A549 (cell line): ENCODE measurements around the gene LEUTX. TPM values are rescaled to one million over a fixed set of nuclear protein-coding genes. Genes with fewer than 3 reads are reported as not detected.

Experiments
- ATAC-seq, 2 experiments: fragments of 200-7000 bp in 1 of 2; fragments of >200 bp in 1 of 2; cut with Nextera tagmentation in 1 of 2; cut with Tn5 transposase in 1 of 2; 3 replicates each; pipeline versions ENCODE4 v1.8.0 to v1.9.1; 2018 to 2020; ENCODE audit warnings: mild to moderate bottlenecking in 1 of 2, moderate library complexity in 1 of 2
- CTCF ChIA-PET: fragments of 300-600 bp; sonication (Branson Sonifier 250); formaldehyde crosslinking; extraction: SDS; loops from one replicate; lab custom pipeline; 2021; ENCODE audit warnings: antibody characterized with exemption, inconsistent platforms; lab: Yijun Ruan, JAX
- POLR2A ChIA-PET: fragments of 350-600 bp; formaldehyde crosslinking; extraction: SDS; loops from one replicate; lab custom pipeline; 2021; ENCODE audit warnings: antibody characterized with exemption, inconsistent platforms; lab: Yijun Ruan, JAX
- DNase-seq, 2 experiments: peaks; one replicate each; pipeline versions ENCODE4 v3.0.0 to v3.0.0-alpha.2; 2011 to 2016; ENCODE audit warnings: low read depth in 1 of 2, low spot score in 1 of 2
- FAIRE-seq: peaks from 2 replicates; lab custom pipeline; 2011; peaks lifted over from hg19 to GRCh38; lab: Jason Lieb, UNC
- H3K27ac ChIP-seq, 2 experiments: fragments of >200 bp; sonication (Bioruptor Twin); formaldehyde crosslinking; 3 replicates each; pipeline ENCODE4 v1.5.1; 2016 to 2017
- H3K4me1 ChIP-seq: fragments of >200 bp; sonication (Bioruptor Twin); formaldehyde crosslinking; 3 replicates; pipeline ENCODE4 v1.6.1; 2016
- H3K4me2 ChIP-seq: fragments of >200 bp; sonication (Bioruptor Twin); formaldehyde crosslinking; 3 replicates; pipeline ENCODE4 v1.6.1; 2016
- H3K4me3 ChIP-seq: fragments of >200 bp; sonication (Bioruptor Twin); formaldehyde crosslinking; 3 replicates; pipeline ENCODE4 v1.5.1; 2016
- H3K9me3 ChIP-seq: fragments of >200 bp; sonication (Bioruptor Twin); formaldehyde crosslinking; 3 replicates; pipeline ENCODE4 v1.6.1; 2016
- CEBPB ChIP-seq, 2 experiments: fragments of >200 bp in 1 of 2; sonication (Bioruptor Twin) in 1 of 2; formaldehyde crosslinking in 1 of 2; IDR thresholded peaks; 2 replicates each; pipeline ENCODE4 v1.6.1; 2012 to 2016
- EHF ChIP-seq: fragments of 250-450 bp; sonication (Bioruptor Pico); IDR thresholded peaks from 2 replicates; pipeline ENCODE4 v1.5.0; 2020; ENCODE audit warnings: mild to moderate bottlenecking
- EP300 ChIP-seq, 2 experiments: fragments of >200 bp; sonication (Bioruptor Twin); formaldehyde crosslinking; IDR thresholded peaks; 2 replicates in 1 of 2; 3 replicates in 1 of 2; pipeline ENCODE4 v1.6.1; 2016 to 2017
- ESRRA ChIP-seq: fragments of 150-350 bp; IDR thresholded peaks from 2 replicates; pipeline ENCODE4 v1.6.1; 2014; ENCODE audit warnings: mild to moderate bottlenecking, low read length, borderline replicate concordance
- GATA3 ChIP-seq: IDR thresholded peaks from 2 replicates; pipeline ENCODE4 v1.6.1; 2012; ENCODE audit warnings: borderline replicate concordance
- HOXA7 ChIP-seq: fragments of 250-450 bp; sonication (Bioruptor Pico); IDR thresholded peaks from 2 replicates; pipeline ENCODE4 v1.5.0; 2020; ENCODE audit warnings: mild to moderate bottlenecking, moderate library complexity
- HOXB13 ChIP-seq: fragments of 250-450 bp; sonication (Bioruptor Pico); IDR thresholded peaks from 2 replicates; pipeline ENCODE4 v1.5.0; 2020; ENCODE audit warnings: low read depth, mild to moderate bottlenecking, moderate library complexity
- JUNB ChIP-seq: fragments of >200 bp; sonication (Bioruptor Twin); formaldehyde crosslinking; IDR thresholded peaks from 2 replicates; pipeline ENCODE4 v1.6.1; 2016
- KDM1A ChIP-seq: fragments of 200-600 bp; sonication (generic); IDR thresholded peaks from 2 replicates; pipeline ENCODE4 v1.6.1; 2016; ENCODE audit warnings: low read depth, mild to moderate bottlenecking
- MAFK ChIP-seq: fragments of 450-650 bp; IDR thresholded peaks from 2 replicates; pipeline ENCODE4 v1.6.1; 2014; ENCODE audit not compliant: partially characterized antibody
- MYC ChIP-seq: IDR thresholded peaks from 2 replicates; pipeline ENCODE4 v1.6.1; 2012; ENCODE audit warnings: mild to moderate bottlenecking, inconsistent platforms, low read length, improper control_type of control experiment, borderline replicate concordance
- NPAS2 ChIP-seq: fragments of 250-450 bp; sonication (Bioruptor Pico); IDR thresholded peaks from 2 replicates; pipeline ENCODE4 v1.8.0; 2022; ENCODE audit warnings: mild to moderate bottlenecking, moderate library complexity, borderline replicate concordance
- NR3C1 ChIP-seq: fragments of >200 bp; sonication (Bioruptor Twin); formaldehyde crosslinking; IDR thresholded peaks from 3 replicates; pipeline ENCODE4 v1.6.1; 2017
- PHF8 ChIP-seq: fragments of 200-600 bp; sonication (generic); IDR thresholded peaks from 2 replicates; pipeline ENCODE4 v1.6.1; 2016; ENCODE audit warnings: low read depth, mild to moderate bottlenecking, antibody characterized with exemption, moderate library complexity, borderline replicate concordance
- POLR2AphosphoS2 ChIP-seq: conservative IDR thresholded peaks from 2 replicates; pipeline ENCODE4 v1.6.1; 2012; ENCODE audit warnings: low read length, improper control_type of control experiment, inconsistent platforms
- RAD21 ChIP-seq, 2 experiments: fragments of >200 bp in 1 of 2; sonication (Bioruptor Twin) in 1 of 2; formaldehyde crosslinking in 1 of 2; IDR thresholded peaks in 1 of 2; conservative IDR thresholded peaks in 1 of 2; 2 replicates in 1 of 2; 3 replicates in 1 of 2; pipeline ENCODE4 v1.6.1; 2012 to 2018; ENCODE audit warnings: inconsistent platforms in 1 of 2
- RCOR1 ChIP-seq: fragments of 150-350 bp; IDR thresholded peaks from 2 replicates; pipeline ENCODE4 v1.6.1; 2014; ENCODE audit warnings: antibody characterized with exemption, low read length, low read depth
- RFX5 ChIP-seq: fragments of 450-650 bp; IDR thresholded peaks from 2 replicates; pipeline ENCODE4 v1.7.1; 2014; ENCODE audit warnings: antibody characterized with exemption, mild to moderate bottlenecking, moderate library complexity
- RNF2 ChIP-seq: fragments of 200-600 bp; sonication (generic); IDR thresholded peaks from 2 replicates; pipeline ENCODE4 v1.6.1; 2016; ENCODE audit warnings: low read depth, mild to moderate bottlenecking, antibody characterized with exemption, moderate library complexity, borderline replicate concordance
- SMC3 ChIP-seq: fragments of >200 bp; sonication (Bioruptor Twin); formaldehyde crosslinking; IDR thresholded peaks from 3 replicates; pipeline ENCODE4 v1.6.1; 2018; ENCODE audit warnings: inconsistent platforms
- SREBF2 ChIP-seq: fragments of 450-650 bp; IDR thresholded peaks from 2 replicates; pipeline ENCODE4 v1.6.1; 2014; ENCODE audit warnings: mild to moderate bottlenecking, moderate library complexity
- TFCP2L1 ChIP-seq: fragments of 250-450 bp; sonication (Bioruptor Pico); IDR thresholded peaks from 2 replicates; pipeline ENCODE4 v1.5.0; 2021; ENCODE audit warnings: mild to moderate bottlenecking
- TP53 ChIP-seq: fragments of 250-450 bp; sonication (Bioruptor Pico); IDR thresholded peaks from 2 replicates; pipeline ENCODE4 v1.5.0; 2021; ENCODE audit warnings: mild to moderate bottlenecking, moderate library complexity
- WGBS: methylation state at CpG from one replicate; pipeline ENCODE4 v1.1.6; 2017; ENCODE audit errors: missing lambda C conversion rate; 5-methylcytosine and 5-hydroxymethylcytosine counted together
- polyA plus RNA-seq, 4 experiments: library from polyadenylated mRNA; depleted of rRNA in 3 of 4; stranded (reverse); fragments of >200 nt; fragmentation: RNase III in 1 of 4; extraction: RNeasy Plus Mini Kit Qiagen cat#74134 plus additional on column Dnase treatment in 1 of 4; gene quantifications; 2 replicates in 3 of 4; 3 replicates in 1 of 4; pipeline ENCODE4 v1.2.3, GENCODE V29; 2011 to 2017
- TF ChIP-seq, protein P1 (sequence below): fragments of 250-450 bp; sonication (Bioruptor Pico); IDR thresholded peaks from 2 replicates; pipeline ENCODE4 v1.5.0; 2021; ENCODE audit warnings: mild to moderate bottlenecking, moderate library complexity, borderline replicate concordance
- TF ChIP-seq, protein P2 (sequence below): fragments of 200-600 bp; sonication (generic); IDR thresholded peaks from 2 replicates; pipeline ENCODE4 v1.6.1; 2016; ENCODE audit warnings: antibody characterized with exemption, mild to moderate bottlenecking, moderate library complexity
- TF ChIP-seq, protein P3 (sequence below): fragments of 250-450 bp; sonication (Bioruptor Pico); IDR thresholded peaks from 2 replicates; pipeline ENCODE4 v1.5.0; 2020; ENCODE audit warnings: low read depth, mild to moderate bottlenecking, moderate library complexity
- TF ChIP-seq, protein P4 (sequence below): IDR thresholded peaks from 2 replicates; pipeline ENCODE4 v1.6.1; 2012; ENCODE audit warnings: low read depth, borderline replicate concordance
- TF ChIP-seq, protein P5 (sequence below): IDR thresholded peaks from 2 replicates; pipeline ENCODE4 v1.6.1; 2012

LEUTX gene
- polyA plus RNA-seq, 2 of the 4 experiments (the other 2 are of a cell fraction), result not detected

DNA sequence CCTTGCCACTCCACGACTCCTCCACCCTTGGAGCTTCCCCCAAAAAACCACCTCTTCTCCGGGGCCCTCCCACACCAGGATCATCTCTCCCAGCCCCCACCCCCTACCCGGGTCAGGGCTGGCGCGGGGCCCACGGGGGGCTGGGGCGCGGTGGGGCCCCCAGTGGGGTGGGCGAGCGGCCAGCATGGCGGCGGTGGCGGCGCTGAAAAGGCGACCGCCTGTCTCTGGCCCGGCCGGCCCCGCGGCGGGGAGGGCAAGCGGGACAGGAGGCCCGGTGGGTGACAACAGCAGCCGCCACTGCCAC, 54.5 kb downstream of the LEUTX start:
- 15% methylated on average over 9 of the region's 24 CpGs for WGBS
- ATAC-seq, result peak in 1 of 2 experiments; percentile 8; a peak in 2 of 6 replicates
- CTCF ChIA-PET, result interaction anchor here (0.9 to 2.1 kb wide), 7 partner anchors 10 to 137 kb away, joined by 3 to 42 read pairs (median 7); partner anchors contain the start of genes FBL and PSMC4
- Histone ChIP-seq H3K27ac (peak overlapping the region; percentile 81 to 87), H3K4me1 (peaks cover 17% of the 10 kb centered on the region), H3K4me3 (peak overlapping the region; percentile 73), H3K4me2 (peak overlapping the region; percentile 88), H3K9me3 (no peaks in the 10 kb centered on the region)
- POLR2A ChIA-PET, result interaction anchor here (0.5 to 1.7 kb wide), 14 partner anchors 9 to 738 kb away, joined by 3 to 97 read pairs (median 5); partner anchors contain the start of genes C19orf47, FBL, PLD3 and PSMC4
- DNase-seq, result no peak
- FAIRE-seq, result no peak
- TF ChIP-seq MAFK (no peak), ESRRA (no peak), NPAS2 (CRISPR knock-in tag) (no peak), NR3C1 (no peak), RAD21 (conservative IDR thresholded peaks at IDR 0.05 in 1 of 2, IDR thresholded peaks at IDR 0.05 in 1 of 2) (no peak), MYC (no peak), JUNB (no peak), CEBPB (IDR thresholded peaks at IDR 0.05) (no peak), HOXB13 (CRISPR knock-in tag) (no peak), SREBF2 (no peak), EHF (CRISPR knock-in tag) (no peak), SMC3 (no peak), EP300 (IDR thresholded peaks at IDR 0.05) (no peak), GATA3 (no peak), RCOR1 (no peak), PHF8 (no peak), RNF2 (no peak), KDM1A (no peak)
- TF ChIP-seq, protein P1, sequence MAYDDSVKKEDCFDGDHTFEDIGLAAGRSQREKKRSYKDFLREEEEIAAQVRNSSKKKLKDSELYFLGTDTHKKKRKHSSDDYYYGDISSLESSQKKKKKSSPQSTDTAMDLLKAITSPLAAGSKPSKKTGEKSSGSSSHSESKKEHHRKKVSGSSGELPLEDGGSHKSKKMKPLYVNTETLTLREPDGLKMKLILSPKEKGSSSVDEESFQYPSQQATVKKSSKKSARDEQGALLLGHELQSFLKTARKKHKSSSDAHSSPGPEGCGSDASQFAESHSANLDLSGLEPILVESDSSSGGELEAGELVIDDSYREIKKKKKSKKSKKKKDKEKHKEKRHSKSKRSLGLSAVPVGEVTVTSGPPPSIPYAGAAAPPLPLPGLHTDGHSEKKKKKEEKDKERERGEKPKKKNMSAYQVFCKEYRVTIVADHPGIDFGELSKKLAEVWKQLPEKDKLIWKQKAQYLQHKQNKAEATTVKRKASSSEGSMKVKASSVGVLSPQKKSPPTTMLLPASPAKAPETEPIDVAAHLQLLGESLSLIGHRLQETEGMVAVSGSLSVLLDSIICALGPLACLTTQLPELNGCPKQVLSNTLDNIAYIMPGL (CRISPR knock-in tag), result no peak
- TF ChIP-seq, protein P2, sequence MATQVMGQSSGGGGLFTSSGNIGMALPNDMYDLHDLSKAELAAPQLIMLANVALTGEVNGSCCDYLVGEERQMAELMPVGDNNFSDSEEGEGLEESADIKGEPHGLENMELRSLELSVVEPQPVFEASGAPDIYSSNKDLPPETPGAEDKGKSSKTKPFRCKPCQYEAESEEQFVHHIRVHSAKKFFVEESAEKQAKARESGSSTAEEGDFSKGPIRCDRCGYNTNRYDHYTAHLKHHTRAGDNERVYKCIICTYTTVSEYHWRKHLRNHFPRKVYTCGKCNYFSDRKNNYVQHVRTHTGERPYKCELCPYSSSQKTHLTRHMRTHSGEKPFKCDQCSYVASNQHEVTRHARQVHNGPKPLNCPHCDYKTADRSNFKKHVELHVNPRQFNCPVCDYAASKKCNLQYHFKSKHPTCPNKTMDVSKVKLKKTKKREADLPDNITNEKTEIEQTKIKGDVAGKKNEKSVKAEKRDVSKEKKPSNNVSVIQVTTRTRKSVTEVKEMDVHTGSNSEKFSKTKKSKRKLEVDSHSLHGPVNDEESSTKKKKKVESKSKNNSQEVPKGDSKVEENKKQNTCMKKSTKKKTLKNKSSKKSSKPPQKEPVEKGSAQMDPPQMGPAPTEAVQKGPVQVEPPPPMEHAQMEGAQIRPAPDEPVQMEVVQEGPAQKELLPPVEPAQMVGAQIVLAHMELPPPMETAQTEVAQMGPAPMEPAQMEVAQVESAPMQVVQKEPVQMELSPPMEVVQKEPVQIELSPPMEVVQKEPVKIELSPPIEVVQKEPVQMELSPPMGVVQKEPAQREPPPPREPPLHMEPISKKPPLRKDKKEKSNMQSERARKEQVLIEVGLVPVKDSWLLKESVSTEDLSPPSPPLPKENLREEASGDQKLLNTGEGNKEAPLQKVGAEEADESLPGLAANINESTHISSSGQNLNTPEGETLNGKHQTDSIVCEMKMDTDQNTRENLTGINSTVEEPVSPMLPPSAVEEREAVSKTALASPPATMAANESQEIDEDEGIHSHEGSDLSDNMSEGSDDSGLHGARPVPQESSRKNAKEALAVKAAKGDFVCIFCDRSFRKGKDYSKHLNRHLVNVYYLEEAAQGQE, result no peak

DNA sequence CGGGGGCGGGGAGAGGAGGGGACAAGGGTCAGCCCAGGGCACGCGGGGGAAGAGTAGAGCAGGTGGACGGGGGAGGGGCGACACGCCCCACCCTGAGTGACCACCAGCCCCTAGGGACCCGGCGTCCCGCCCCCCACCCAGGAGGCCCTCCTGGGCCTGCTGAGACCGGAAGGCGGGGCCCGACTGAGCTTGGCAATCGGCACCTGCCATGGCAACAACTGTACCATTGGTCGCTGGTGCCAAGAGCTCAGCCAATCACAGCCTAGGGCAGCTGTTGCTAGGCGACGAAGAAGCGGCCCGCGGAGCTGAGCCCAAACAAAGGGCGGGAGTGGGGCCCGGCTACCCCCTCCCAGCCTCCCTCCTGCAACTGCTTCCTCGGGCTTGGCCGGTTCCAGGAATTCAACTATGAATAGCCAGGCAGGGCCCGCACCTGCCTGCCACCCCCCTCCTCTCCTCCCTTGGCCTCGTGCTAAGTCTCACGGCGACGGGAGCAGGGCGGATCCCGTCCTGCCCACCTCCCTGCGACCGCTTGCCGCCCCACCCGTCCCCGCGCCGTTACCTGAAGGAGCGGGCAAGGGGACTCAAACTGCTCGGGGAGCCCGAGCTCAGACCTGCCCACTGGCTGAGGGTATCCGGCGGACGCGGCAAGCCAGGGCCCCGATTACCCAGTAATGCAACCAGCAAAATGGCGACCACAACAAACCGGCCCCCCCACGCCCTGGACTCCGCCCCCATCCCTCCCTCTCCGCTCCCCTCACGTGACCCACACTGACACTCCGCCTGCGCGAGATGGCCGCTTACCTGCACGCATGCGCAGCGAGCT, 55.0 kb downstream of the LEUTX start, which contains the start of gene DYRK1B:
Gene DYRK1B (minus strand): TSS at position 699 of the 823 bp plus-strand sequence. CDS start 2,295 bp downstream, outside the sequence.
- FAIRE-seq, result peak; percentile 100
- peak within 1 kb of the TSS; percentile 81 to 87 for H3K27ac ChIP-seq
- no peaks in the 10 kb centered on the region for H3K9me3 ChIP-seq
- peaks cover 17% of the 10 kb centered on the region for H3K4me1 ChIP-seq
- peak within 1 kb of the TSS; percentile 88 for H3K4me2 ChIP-seq
- WGBS, result 2% methylated on average over 53 of the region's 59 CpGs
- peak; percentile 90 to 95 for ATAC-seq
- ChIA-PET CTCF (interaction anchor here (0.9 to 2.1 kb wide), 7 partner anchors 11 to 137 kb away, joined by 3 to 42 read pairs (median 7); partner anchors contain the start of genes FBL and PSMC4), POLR2A (interaction anchor here (0.5 to 1.7 kb wide), 33 partner anchors 9 to 1901 kb away, joined by 3 to 97 read pairs (median 4); partner anchors contain the start of genes C19orf47, FBL, PLD3 and PSMC4)
- peak; percentile 100 for DNase-seq
- peak within 1 kb of the TSS; percentile 73 for H3K4me3 ChIP-seq
- TF ChIP-seq GATA3 (peak; percentile 56), TP53 (CRISPR knock-in tag) (peak; percentile 97), RFX5 (peak; percentile 98), MYC (peak; percentile 86), PHF8 (peak; percentile 95), HOXA7 (peak; percentile 96), POLR2AphosphoS2 (0 out of 2 replicates have a peak, but pooled peaks have one; percentile 86), TFCP2L1 (CRISPR knock-in tag) (peak; percentile 98)
- TF ChIP-seq, protein P3, sequence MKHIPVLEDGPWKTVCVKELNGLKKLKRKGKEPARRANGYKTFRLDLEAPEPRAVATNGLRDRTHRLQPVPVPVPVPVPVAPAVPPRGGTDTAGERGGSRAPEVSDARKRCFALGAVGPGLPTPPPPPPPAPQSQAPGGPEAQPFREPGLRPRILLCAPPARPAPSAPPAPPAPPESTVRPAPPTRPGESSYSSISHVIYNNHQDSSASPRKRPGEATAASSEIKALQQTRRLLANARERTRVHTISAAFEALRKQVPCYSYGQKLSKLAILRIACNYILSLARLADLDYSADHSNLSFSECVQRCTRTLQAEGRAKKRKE, result peak; percentile 86
- TF ChIP-seq, protein P4, sequence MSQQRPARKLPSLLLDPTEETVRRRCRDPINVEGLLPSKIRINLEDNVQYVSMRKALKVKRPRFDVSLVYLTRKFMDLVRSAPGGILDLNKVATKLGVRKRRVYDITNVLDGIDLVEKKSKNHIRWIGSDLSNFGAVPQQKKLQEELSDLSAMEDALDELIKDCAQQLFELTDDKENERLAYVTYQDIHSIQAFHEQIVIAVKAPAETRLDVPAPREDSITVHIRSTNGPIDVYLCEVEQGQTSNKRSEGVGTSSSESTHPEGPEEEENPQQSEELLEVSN, result peak; percentile 68; the same call in 1 of the 2 replicates
- TF ChIP-seq, protein P5, sequence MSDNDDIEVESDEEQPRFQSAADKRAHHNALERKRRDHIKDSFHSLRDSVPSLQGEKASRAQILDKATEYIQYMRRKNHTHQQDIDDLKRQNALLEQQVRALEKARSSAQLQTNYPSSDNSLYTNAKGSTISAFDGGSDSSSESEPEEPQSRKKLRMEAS, result peak; percentile 90
